Cardiac fibroblast (primary cell): ENCODE results near the gene HECW1.

Experiments
- DNase-seq, 2 donors: peaks; one replicate each; pipeline versions ENCODE4 v3.0.0 to v3.0.0-alpha.2; 2010; ENCODE audit warnings: low read depth in 2 of 2
- H3K4me3 ChIP-seq, 2 donors: replicated peaks in 1 of 2; 1 replicate in 1 of 2; 2 replicates in 1 of 2; pipeline ENCODE4 v1.5.1; 2011; ENCODE audit warnings: low read depth in 2 of 2, low read length in 2 of 2, mild to moderate bottlenecking in 2 of 2, moderate library complexity in 1 of 2
- CTCF ChIP-seq: IDR thresholded peaks from one replicate; pipeline ENCODE4 v1.5.1; 2011; ENCODE audit warnings: low read depth, mild to moderate bottlenecking, low read length, inconsistent platforms

Gene HECW1

DNA sequence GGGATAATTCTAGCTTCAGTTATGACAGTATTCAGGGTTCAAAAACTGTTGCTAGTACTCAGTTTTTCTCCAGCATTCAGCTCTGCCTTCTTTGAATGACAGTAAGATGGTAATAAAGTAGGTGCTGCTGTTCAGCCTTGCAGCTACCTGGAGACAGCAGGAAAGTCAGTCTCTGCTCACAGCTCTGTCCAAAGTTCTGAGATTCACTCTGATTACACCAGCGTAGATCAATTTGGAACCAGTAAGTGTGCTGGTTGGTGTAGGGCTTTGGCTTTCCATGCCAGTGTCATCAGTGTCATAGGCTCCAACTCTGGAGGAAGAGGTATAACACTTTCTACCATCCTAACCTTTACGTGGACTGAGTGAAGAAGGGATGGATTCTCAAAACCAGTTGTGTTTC is 496.6 kb downstream of the HECW1 start:
- DNase-seq: no peak
- TF ChIP-seq CTCF: no peak
- H3K4me3 ChIP-seq: no peak overlapping the region

DNA sequence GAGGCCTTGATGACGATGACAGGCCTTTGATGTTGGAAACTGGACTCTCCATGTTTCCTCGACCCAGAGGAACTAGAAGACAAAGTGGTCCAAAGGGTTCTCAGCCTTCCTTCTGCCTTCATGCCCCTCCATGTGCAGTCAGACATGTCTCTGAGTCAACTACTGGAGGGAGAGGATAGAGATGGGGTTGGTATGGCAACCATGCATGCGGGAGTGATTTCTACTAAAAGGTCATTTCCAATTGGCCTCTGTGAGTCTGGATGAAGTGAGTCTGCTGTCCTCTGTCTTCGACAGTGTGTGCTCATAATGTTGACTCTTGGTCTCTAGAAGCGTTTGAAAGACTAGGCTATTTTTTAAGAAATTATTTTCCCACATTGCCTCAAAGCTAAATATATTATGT is 499.7 kb downstream of the HECW1 start:
- TF ChIP-seq CTCF: no peak
- peak; percentile 26 to 57 for DNase-seq
- H3K4me3 ChIP-seq: no peak overlapping the region

GRCh38 chr7:43612599-43613589 is 500.4 kb downstream of the HECW1 start:
- H3K4me3 ChIP-seq: no peak overlapping the region
- TF ChIP-seq CTCF: no peak
- peak; percentile 48 to 68 for DNase-seq
